Left lung (tissue), 10 donors: ENCODE measurements around the gene USP46. TPM values are rescaled to one million over a fixed set of nuclear protein-coding genes. Genes with fewer than 3 reads are reported as not detected.

Experiments used
- ATAC-seq: fragments of 200-7000 bp; cut with Tn5 transposase; one replicate; pipeline ENCODE4 v1.9.1; 2020; ENCODE audit warnings: moderate library complexity
- DNase-seq, 4 donors: peaks; one replicate each; pipeline ENCODE4 v3.0.0-alpha.2; 2013 to 2020
- H3K27ac ChIP-seq, 2 donors: fragments of 200-600 bp; sonication (generic) in 1 of 2; one replicate each; pipeline versions ENCODE4 v1.5.0 to v1.8.0; 2020 to 2021
- H3K27me3 ChIP-seq, 2 donors: fragments of 200-600 bp; sonication (generic) in 1 of 2; one replicate each; pipeline versions ENCODE4 v1.5.0 to v1.8.0; 2020 to 2021
- H3K36me3 ChIP-seq, 2 donors: fragments of 200-600 bp; sonication (generic) in 1 of 2; one replicate each; pipeline versions ENCODE4 v1.5.0 to v1.8.0; 2020 to 2021
- H3K4me1 ChIP-seq, 2 donors: fragments of 200-600 bp; one replicate each; pipeline ENCODE4 v1.8.0; 2021
- H3K4me3 ChIP-seq, 2 donors: fragments of 200-600 bp; sonication (generic) in 1 of 2; one replicate each; pipeline versions ENCODE4 v1.5.0 to v1.8.0; 2020 to 2021; ENCODE audit warnings: mild to moderate bottlenecking in 1 of 2
- H3K9me3 ChIP-seq, 2 donors: fragments of 200-600 bp; sonication (generic) in 1 of 2; one replicate each; pipeline versions ENCODE4 v1.5.0 to v1.8.0; 2020 to 2021
- CTCF ChIP-seq, 2 donors: fragments of 200-600 bp; sonication (generic) in 1 of 2; IDR thresholded peaks; one replicate each; pipeline versions ENCODE4 v1.5.0 to v1.8.0; 2021; ENCODE audit warnings: antibody characterized with exemption in 2 of 2
- intact Hi-C, 2 donors: fragments of 100-400 bp; cut with DNase I; formaldehyde crosslinking; loops; one replicate each; pipeline versions ENCODE4 v1.11.2 to v1.14.2; 2022
- polyA plus RNA-seq, 6 donors: library from polyadenylated mRNA; unstranded; fragments of 120-200 nt; gene quantifications; one replicate each; pipeline ENCODE4 v1.2.1, GENCODE V29; 2013; ENCODE audit not compliant: insufficient read length in 6 of 6
- total RNA-seq, 2 donors: library from RNA; stranded (reverse); fragmentation: NEBNext Ultra II Directional; extraction: Animal tissue kit (Norgen Biotek cat#: 25700); gene quantifications; one replicate each; pipeline ENCODE4 v1.2.1, GENCODE V29; 2021
- donor health status: DM: no; HTN: yes; CAD: no.
- donor health status: DM: no; HTN: no; CAD: no.

The USP46 gene
- total and polyA plus RNA-seq, 8 donors: 18.2 to 26.1 (median 24.9) TPM

GRCh38 chr4:52619591-52619931 is 39.5 kb downstream of the USP46 start:
- no peaks in the 10 kb centered on the region for H3K4me1 ChIP-seq
- no peak for TF ChIP-seq CTCF (IDR thresholded peaks at IDR 0.05)
- no peaks in the 10 kb centered on the region for H3K9me3 ChIP-seq
- no peak overlapping the region for H3K27ac ChIP-seq
- no peak overlapping the region for H3K4me3 ChIP-seq
- ATAC-seq (no peak), DNase-seq (no peak)
- intact Hi-C loops: no loop called here
- no peaks in the 10 kb centered on the region for H3K27me3 ChIP-seq
- no peaks in the 10 kb centered on the region for H3K36me3 ChIP-seq

GRCh38 chr4:52618795-52619590 is 40.1 kb downstream of the USP46 start:
- Histone ChIP-seq H3K27me3 (no peaks in the 10 kb centered on the region), H3K36me3 (no peaks in the 10 kb centered on the region), H3K9me3 (no peaks in the 10 kb centered on the region), H3K4me3 (no peak overlapping the region), H3K4me1 (no peaks in the 10 kb centered on the region), H3K27ac (no peak overlapping the region)
- TF ChIP-seq CTCF (IDR thresholded peaks at IDR 0.05): no peak
- ATAC-seq (no peak), DNase-seq (no peak)
- intact Hi-C loops: no loop called here

DNA sequence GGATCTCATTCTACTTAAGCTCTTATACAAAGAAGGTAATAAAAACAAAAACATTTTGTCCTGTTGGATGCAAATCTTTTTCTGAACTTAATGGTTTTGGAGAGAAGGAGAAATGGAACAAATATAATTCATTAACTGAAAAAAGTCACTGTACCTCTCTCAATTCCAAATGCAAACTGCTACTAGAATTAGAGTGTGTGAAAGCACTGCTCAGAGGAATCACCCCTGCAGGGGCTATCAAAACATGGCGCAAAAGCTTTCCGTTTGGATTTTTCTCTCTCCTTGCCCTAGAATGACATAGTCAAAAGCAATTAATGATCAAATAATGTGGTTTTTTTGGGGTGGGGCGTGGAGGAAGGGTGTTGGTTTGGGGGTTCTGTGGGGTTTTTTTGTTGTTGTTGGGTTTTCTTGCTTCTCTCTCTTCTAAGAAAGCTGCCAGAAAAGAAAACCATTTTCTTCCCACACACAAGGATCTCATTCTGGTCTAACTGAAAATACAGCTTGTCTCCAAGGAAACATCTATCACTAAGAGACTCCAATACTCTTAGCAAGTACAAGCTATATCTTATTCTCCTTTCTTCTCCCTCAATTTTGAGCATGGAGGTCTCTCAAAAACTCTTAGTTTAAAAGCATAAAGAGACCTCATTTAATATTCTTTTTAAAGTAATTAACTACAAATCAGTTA is 41.6 kb downstream of the USP46 start:
- ATAC-seq (no peak), DNase-seq (no peak)
- Histone ChIP-seq H3K4me3 (no peak overlapping the region), H3K36me3 (no peaks in the 10 kb centered on the region), H3K9me3 (no peaks in the 10 kb centered on the region), H3K4me1 (no peaks in the 10 kb centered on the region), H3K27ac (no peak overlapping the region), H3K27me3 (no peaks in the 10 kb centered on the region)
- intact Hi-C loops: no loop called here
- TF ChIP-seq CTCF (IDR thresholded peaks at IDR 0.05): no peak

- Histone ChIP-seq H3K9me3 (no peaks in the 10 kb centered on the region), H3K36me3 (peaks cover 0 to 10% of the 10 kb centered on the region in 2 donors), H3K27me3 (no peaks in the 10 kb centered on the region), H3K27ac (no peak overlapping the region), H3K4me1 (no peaks in the 10 kb centered on the region), H3K4me3 (no peak overlapping the region)
- no peak for TF ChIP-seq CTCF (IDR thresholded peaks at IDR 0.05)
- intact Hi-C loops: no loop called here
- no peak for ATAC-seq
- DNase-seq: no peak
These were observed 44.9 kb downstream of the USP46 start for GRCh38 chr4:52614241-52614640.

DNA sequence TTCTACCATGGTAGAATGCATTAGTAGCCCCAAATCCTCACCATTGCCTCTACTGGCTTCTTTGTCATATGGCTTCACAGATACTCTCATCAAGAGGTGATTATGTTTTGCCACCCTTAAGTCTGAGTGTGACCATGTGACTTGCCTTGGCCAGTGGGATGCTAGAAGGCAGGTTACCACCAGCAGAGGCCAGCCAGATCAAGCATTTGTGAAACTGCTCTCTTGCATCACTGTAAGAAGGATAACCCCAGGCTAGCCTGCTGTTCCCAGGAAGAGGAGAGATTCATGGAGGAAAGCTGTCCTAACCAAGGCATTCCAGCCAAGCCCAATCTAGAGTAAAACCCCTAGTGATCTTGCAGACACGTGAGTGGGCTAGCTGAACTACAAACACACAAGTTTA is 46.8 kb downstream of the USP46 start:
- intact Hi-C loops: no loop called here
- no peaks in the 10 kb centered on the region for H3K27me3 ChIP-seq
- TF ChIP-seq CTCF (IDR thresholded peaks at IDR 0.05): no peak
- H3K4me1 ChIP-seq: no peaks in the 10 kb centered on the region
- H3K9me3 ChIP-seq: no peaks in the 10 kb centered on the region
- no peak overlapping the region for H3K27ac ChIP-seq
- H3K4me3 ChIP-seq: no peak overlapping the region
- peaks cover 0 to 17% of the 10 kb centered on the region in 2 donors for H3K36me3 ChIP-seq
- DNase-seq: no peak
- no peak for ATAC-seq
